Measurements from ENCODE around the gene SCAPER. TPM values are rescaled to one million over a fixed set of nuclear protein-coding genes. Genes with fewer than 3 reads are reported as not detected.

SCAPER gene
- total RNA-seq, 1 donor from 2014 or later: 42.6 TPM

DNA sequence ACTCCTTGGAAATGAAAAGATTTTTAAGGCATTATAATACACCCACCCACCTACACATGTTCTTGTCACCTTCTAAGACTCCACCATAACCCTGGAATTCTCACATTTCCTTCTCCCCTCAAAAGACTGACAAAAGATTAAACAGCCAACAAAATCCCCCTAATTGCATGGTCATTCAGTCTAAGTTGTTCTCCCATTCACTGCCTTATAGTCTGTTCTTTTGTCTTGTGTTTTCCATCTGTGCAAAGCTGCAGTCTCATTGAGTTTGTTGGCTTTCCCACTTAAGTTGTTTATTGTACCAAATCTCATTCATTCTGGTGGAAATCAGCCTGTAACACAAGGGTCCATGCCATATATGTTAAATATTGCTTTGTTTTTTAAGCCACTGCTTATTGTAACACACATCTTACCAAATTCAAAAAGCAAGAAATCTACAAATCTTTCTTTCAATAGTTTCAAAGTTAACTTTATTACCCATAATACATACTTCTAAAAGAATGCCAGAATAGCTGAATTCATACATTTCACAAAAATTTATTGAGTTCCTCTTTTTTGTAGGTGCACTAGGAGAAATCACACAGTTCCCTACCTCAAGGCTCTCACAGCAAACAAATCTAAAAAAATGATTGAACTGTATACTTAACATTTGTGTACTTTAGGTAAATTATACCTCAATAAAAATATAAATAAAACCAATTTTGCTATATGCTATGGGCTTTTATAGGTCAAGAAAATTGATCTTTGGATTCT, 24.0 kb upstream of the SCAPER start:
- H3K4me1 ChIP-seq: peaks cover 20% of the 10 kb centered on the region
- no peaks in the 10 kb centered on the region for H3K9me3 ChIP-seq (replicated peaks)
- peaks cover 13% of the 10 kb centered on the region for H3K36me3 ChIP-seq
- H3K27ac ChIP-seq (replicated peaks): no peak overlapping the region
- DNase-seq: no peak
- H3K4me3 ChIP-seq: no peak overlapping the region
- intact Hi-C loops (cut with micrococcal nuclease): no loop called here
- peaks cover under 1% of the 10 kb centered on the region for H3K27me3 ChIP-seq (ENCODE audit: low read depth)
- TF ChIP-seq, protein P1, sequence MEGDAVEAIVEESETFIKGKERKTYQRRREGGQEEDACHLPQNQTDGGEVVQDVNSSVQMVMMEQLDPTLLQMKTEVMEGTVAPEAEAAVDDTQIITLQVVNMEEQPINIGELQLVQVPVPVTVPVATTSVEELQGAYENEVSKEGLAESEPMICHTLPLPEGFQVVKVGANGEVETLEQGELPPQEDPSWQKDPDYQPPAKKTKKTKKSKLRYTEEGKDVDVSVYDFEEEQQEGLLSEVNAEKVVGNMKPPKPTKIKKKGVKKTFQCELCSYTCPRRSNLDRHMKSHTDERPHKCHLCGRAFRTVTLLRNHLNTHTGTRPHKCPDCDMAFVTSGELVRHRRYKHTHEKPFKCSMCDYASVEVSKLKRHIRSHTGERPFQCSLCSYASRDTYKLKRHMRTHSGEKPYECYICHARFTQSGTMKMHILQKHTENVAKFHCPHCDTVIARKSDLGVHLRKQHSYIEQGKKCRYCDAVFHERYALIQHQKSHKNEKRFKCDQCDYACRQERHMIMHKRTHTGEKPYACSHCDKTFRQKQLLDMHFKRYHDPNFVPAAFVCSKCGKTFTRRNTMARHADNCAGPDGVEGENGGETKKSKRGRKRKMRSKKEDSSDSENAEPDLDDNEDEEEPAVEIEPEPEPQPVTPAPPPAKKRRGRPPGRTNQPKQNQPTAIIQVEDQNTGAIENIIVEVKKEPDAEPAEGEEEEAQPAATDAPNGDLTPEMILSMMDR (IDR thresholded peaks at IDR 0.05; ENCODE audit: borderline replicate concordance): no peak

DNA sequence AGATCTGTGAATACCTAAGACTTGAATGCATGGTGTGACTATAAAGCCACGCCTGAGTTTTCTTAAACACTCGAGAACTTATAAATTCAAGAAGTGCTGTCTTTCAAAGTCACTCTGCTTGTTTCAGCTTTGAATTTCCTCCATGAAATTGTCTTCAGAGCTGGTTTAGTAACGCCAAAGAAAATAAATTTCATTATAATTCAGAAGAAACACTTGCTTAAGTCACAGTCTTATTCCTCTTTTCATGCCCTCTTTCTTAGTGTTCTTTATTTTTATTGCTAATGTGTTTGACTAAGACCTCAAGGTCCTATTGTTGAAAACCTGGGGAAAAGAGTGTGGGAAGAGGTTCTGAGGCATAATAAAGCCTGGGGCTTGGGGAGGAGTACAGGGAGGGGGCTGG, 23.1 kb upstream of the SCAPER start:
- H3K27ac ChIP-seq (replicated peaks): no peak overlapping the region
- no peak for DNase-seq
- H3K4me1 ChIP-seq: peaks cover 20% of the 10 kb centered on the region
- H3K9me3 ChIP-seq (replicated peaks): no peaks in the 10 kb centered on the region
- H3K36me3 ChIP-seq: peaks cover 4% of the 10 kb centered on the region
- TF ChIP-seq, protein P1 (IDR thresholded peaks at IDR 0.05; ENCODE audit: borderline replicate concordance): no peak
- no peak overlapping the region for H3K4me3 ChIP-seq
- H3K27me3 ChIP-seq (ENCODE audit: low read depth): peaks cover 9% of the 10 kb centered on the region
- intact Hi-C loops (cut with micrococcal nuclease): no loop called here

DNA sequence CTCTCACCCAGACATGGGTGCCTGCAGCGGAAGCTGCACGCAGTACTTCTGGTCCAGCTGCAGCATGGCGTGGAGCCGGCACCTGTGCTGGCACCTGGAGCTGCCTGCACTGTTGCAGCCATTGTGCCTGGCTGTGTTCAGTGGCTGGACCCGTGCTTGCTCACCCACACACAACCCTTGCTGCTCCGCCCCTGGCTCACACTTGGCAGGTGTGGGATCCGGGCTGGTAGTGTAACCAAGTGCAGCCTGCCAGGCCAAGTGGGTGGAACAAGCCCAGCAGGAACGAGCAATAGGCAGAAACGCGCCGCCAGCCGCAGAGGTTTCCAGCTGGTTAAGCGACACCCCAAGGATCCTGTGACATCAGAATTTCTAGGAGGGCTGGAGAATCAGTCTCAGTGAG, 11.2 kb upstream of the SCAPER start:
- intact Hi-C loops (cut with micrococcal nuclease): no loop called here
- H3K36me3 ChIP-seq: no peaks in the 10 kb centered on the region
- no peak for DNase-seq
- TF ChIP-seq, protein P1 (IDR thresholded peaks at IDR 0.05; ENCODE audit: borderline replicate concordance): no peak
- H3K9me3 ChIP-seq (replicated peaks): no peaks in the 10 kb centered on the region
- peaks cover 13% of the 10 kb centered on the region for H3K27me3 ChIP-seq (ENCODE audit: low read depth)
- no peak overlapping the region for H3K27ac ChIP-seq (replicated peaks)
- no peak overlapping the region for H3K4me3 ChIP-seq
- H3K4me1 ChIP-seq: no peaks in the 10 kb centered on the region

DNA sequence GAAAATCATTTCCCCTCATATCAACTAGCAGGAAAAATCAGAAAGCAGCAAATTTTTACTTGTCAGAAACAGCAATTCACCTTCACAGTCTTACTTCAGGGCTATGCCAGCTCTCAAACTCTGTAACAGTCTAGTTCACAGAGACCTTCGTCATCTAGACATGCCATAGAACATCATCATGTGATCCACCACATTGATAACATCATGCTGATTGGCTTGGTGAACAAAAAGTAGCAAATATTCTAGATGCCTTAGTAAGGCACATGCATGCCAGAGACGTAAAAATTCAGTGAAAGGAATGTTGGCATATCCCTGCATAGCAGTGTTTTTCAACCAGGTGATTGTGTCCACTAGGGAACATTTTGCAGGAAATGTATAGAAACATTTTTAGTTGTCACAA, 8.6 kb upstream of the SCAPER start:
- Histone ChIP-seq H3K27ac (replicated peaks) (no peak overlapping the region), H3K27me3 (ENCODE audit: low read depth) (peaks cover 13% of the 10 kb centered on the region), H3K36me3 (no peaks in the 10 kb centered on the region), H3K9me3 (replicated peaks) (no peaks in the 10 kb centered on the region), H3K4me3 (no peak overlapping the region), H3K4me1 (no peaks in the 10 kb centered on the region)
- intact Hi-C loops (cut with micrococcal nuclease): no loop called here
- TF ChIP-seq, protein P1 (IDR thresholded peaks at IDR 0.05; ENCODE audit: borderline replicate concordance): no peak
- DNase-seq: no peak

DNA sequence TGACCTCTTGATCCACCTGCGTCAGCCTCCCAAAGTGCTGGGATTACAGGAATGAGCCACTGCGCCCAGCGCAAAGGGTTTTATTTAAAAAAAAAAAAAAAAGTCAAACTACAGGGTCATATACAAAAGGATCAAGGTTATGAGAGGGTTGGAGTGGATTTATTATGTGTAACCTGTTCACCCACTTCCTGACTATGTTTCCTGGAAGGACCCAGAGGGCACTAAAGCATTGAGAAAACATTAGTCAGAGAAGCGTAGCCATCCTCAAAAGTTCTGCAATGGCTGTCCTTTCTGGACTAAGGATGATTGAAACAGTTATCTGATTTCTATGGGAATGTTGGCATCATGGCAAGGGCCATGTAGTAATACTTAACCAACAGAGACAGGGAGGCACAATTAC, 7.3 kb upstream of the SCAPER start:
- Histone ChIP-seq H3K9me3 (replicated peaks) (no peaks in the 10 kb centered on the region), H3K27ac (replicated peaks) (no peak overlapping the region), H3K27me3 (ENCODE audit: low read depth) (peaks cover 7% of the 10 kb centered on the region), H3K4me1 (no peaks in the 10 kb centered on the region), H3K4me3 (no peak overlapping the region), H3K36me3 (no peaks in the 10 kb centered on the region)
- TF ChIP-seq, protein P1 (IDR thresholded peaks at IDR 0.05; ENCODE audit: borderline replicate concordance): no peak
- intact Hi-C loops (cut with micrococcal nuclease): no loop called here
- no peak for DNase-seq

All from left ventricle myocardium inferior (tissue), 1 donor.